Measurements from ENCODE around the gene MRPS26.
A peak's percentile ranks its signal among the peaks of the same experiment; 100 is the strongest.
"Not testable (repeated sequence)": the region's sequence is repeated elsewhere in the genome, so short reads cannot be mapped to it uniquely, and the experiment has no call there.

Gene MRPS26

GRCh38 chr20:3042625-3043024 lies 3.2 kb upstream of the MRPS26 start:
- DNase-seq = no peak
- ATAC-seq = no peak

GRCh38 chr20:3043322-3043721 lies 2.5 kb upstream of the MRPS26 start, which contains the start of gene GNRH2:
Gene GNRH2, plus strand, starts transcription at chr20:3043622. Its CDS starts 793 bp downstream, at chr20:3044415.
- ATAC-seq = no peak
- DNase-seq = no peak

- no peak for ATAC-seq
- DNase-seq = no peak
These were observed 1.4 kb upstream of the MRPS26 start for GRCh38 chr20:3044336-3044965.

- DNase-seq (peak; percentile 68), ATAC-seq (peak; percentile 29)
These were observed 623 bp upstream of the MRPS26 start for GRCh38 chr20:3045042-3045815.

- ATAC-seq = no peak
- DNase-seq = peak; percentile 24
These were observed 1.0 kb downstream of the MRPS26 start for GRCh38 chr20:3046677-3047462.

GRCh38 chr20:3047486-3048419 lies 1.9 kb downstream of the MRPS26 start:
- DNase-seq (no peak), ATAC-seq (no peak)

- ATAC-seq (no peak), DNase-seq (no peak)
These were observed 5.7 kb downstream of the MRPS26 start for GRCh38 chr20:3051385-3052019.

- no peak for ATAC-seq
- DNase-seq = no peak
These were observed 13.6 kb downstream of the MRPS26 start for GRCh38 chr20:3059489-3059888.

- not testable (repeated sequence) for DNase-seq, ATAC-seq
These were observed 18.3 kb downstream of the MRPS26 start for GRCh38 chr20:3064119-3064518.

GRCh38 chr20:3067139-3068014 lies 21.5 kb downstream of the MRPS26 start:
- no peak for ATAC-seq
- no peak for DNase-seq

GRCh38 chr20:3068075-3068474 lies 22.2 kb downstream of the MRPS26 start:
- DNase-seq = no peak
- ATAC-seq = no peak

GRCh38 chr20:3068986-3069900 lies 23.4 kb downstream of the MRPS26 start:
- DNase-seq = no peak
- ATAC-seq = no peak

- DNase-seq (no peak), ATAC-seq (no peak)
These were observed 24.9 kb downstream of the MRPS26 start for GRCh38 chr20:3070725-3071124.

- ATAC-seq = no peak
- DNase-seq = no peak
These were observed 25.4 kb downstream of the MRPS26 start for GRCh38 chr20:3071266-3071609.

GRCh38 chr20:3071610-3072529 lies 26.0 kb downstream of the MRPS26 start, which contains the start of gene OXT:
Gene OXT, plus strand, starts transcription at chr20:3071620. Its CDS starts 36 bp downstream, at chr20:3071656.
- ATAC-seq (peak; percentile 75), DNase-seq (peak; percentile 72)

GRCh38 chr20:3072530-3073250 lies 26.8 kb downstream of the MRPS26 start:
- ATAC-seq = no peak
- DNase-seq = no peak

- ATAC-seq, DNase-seq: not testable (repeated sequence)
These were observed 27.4 kb downstream of the MRPS26 start for GRCh38 chr20:3073251-3073643.

All from stimulated activated naive CD8-positive, alpha-beta T cell treated with anti-CD3 and anti-CD28 coated beads, Interleukin-15, Interleukin-2, amounts not matched to agents 100 U/mL and 50 U/mL, for 24 hours (primary cell).